Natural killer cell treated with Interleukin-12 subunit alpha and Interleukin-12 subunit beta and Interleukin-15 and Interleukin-18, amount 100 ng/mL, for 72 hours (primary cell): ENCODE results near the gene ODAM. TPM values are rescaled to one million over a fixed set of nuclear protein-coding genes. Genes with fewer than 3 reads are reported as not detected.
"Not testable (repeated sequence)": the region's sequence is repeated elsewhere in the genome, so short reads cannot be mapped to it uniquely, and the experiment has no call there.

Experiments
- ATAC-seq, 2 donors: fragments of 150-1000 bp; cut with Tn5 transposase in 1 of 2; sonication (Bioruptor Pico), chemical (Tn5 transposase) in 1 of 2; 2 replicates each; pipeline ENCODE4 v1.10.0; 2021
- DNase-seq: peaks from one replicate; pipeline ENCODE4 v3.0.0; 2022; ENCODE audit warnings: low spot score
- H3K27ac Mint-ChIP-seq, 2 donors: 1 replicate in 1 of 2; 2 replicates in 1 of 2; pipeline ENCODE4 v1.8.0; 2022; ENCODE audit warnings: mixed read lengths in 2 of 2, mild to moderate bottlenecking in 1 of 2, moderate library complexity in 1 of 2
- H3K27me3 Mint-ChIP-seq, 2 donors: 1 replicate in 1 of 2; 2 replicates in 1 of 2; pipeline ENCODE4 v1.8.0; 2022; ENCODE audit warnings: mixed read lengths in 2 of 2
- H3K36me3 Mint-ChIP-seq: one replicate; pipeline ENCODE4 v1.8.0; 2022; ENCODE audit warnings: mixed read lengths
- H3K4me1 Mint-ChIP-seq, 2 donors: 1 replicate in 1 of 2; 2 replicates in 1 of 2; pipeline ENCODE4 v1.8.0; 2022; ENCODE audit warnings: low read depth in 2 of 2, mixed read lengths in 2 of 2, mild to moderate bottlenecking in 1 of 2
- H3K4me3 Mint-ChIP-seq: one replicate; pipeline ENCODE4 v1.8.0; 2022; ENCODE audit warnings: mixed read lengths
- H3K9me3 Mint-ChIP-seq: 2 replicates; pipeline ENCODE4 v1.8.0; 2022; ENCODE audit warnings: mixed read lengths
- total RNA-seq, 2 donors: library from RNA; stranded (reverse); gene quantifications; one replicate each; pipeline ENCODE4 v1.2.3, GENCODE V29; 2022

Gene ODAM
- total RNA-seq, 2 donors from 2014 or later = not detected

- no peak overlapping the region for H3K4me3 Mint-ChIP-seq
- no peaks in the 10 kb centered on the region for H3K27me3 Mint-ChIP-seq
- no peaks in the 10 kb centered on the region for H3K36me3 Mint-ChIP-seq
- H3K27ac Mint-ChIP-seq = no peak overlapping the region
- no peaks in the 10 kb centered on the region for H3K4me1 Mint-ChIP-seq
- H3K9me3 Mint-ChIP-seq = no peaks in the 10 kb centered on the region
- DNase-seq (no peak), ATAC-seq (no peak)
Measured at GRCh38 chr4:70191647-70192046, 3.9 kb upstream of the ODAM start.

DNA sequence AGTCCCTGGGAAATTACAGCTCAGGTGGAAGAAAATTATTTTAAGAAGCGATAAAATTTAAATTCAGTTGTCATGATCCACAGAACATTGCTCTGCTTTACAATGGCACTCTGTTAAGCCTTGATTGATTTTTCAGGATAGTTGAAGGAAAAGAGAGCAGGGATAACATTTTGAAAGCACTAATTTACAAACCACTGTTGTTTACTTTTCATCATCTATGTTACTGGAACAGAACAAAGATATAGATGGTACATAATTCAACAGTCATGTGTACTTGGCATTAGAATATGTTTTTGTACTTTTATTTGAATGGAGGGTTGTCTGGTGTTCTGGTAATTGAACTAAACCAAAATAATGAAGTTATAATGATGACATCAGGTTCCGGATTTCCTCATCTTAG is 2.6 kb upstream of the ODAM start:
- DNase-seq = no peak
- no peaks in the 10 kb centered on the region for H3K4me1 Mint-ChIP-seq
- H3K36me3 Mint-ChIP-seq = no peaks in the 10 kb centered on the region
- H3K27me3 Mint-ChIP-seq = no peaks in the 10 kb centered on the region
- H3K9me3 Mint-ChIP-seq = no peaks in the 10 kb centered on the region
- ATAC-seq = no peak
- no peak overlapping the region for H3K4me3 Mint-ChIP-seq
- H3K27ac Mint-ChIP-seq = no peak overlapping the region

DNA sequence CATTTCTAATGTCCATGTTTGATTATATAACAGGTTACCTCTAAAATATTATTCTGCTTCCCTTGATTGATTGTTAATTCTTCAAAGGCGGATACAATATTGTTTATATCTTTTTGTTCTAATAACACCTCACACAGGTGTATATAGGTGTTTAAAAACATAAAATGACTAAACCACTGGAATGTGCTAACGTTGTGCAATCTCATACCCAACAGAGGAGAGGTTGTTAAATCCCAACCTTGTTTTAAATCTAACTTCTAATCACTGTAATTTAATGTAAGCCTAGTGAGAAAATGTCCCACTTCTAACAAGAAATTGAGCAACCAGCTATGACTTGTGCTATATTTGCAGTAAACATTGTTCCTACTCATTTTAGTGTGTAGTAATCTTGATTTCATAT is 1.3 kb downstream of the ODAM start:
- no peaks in the 10 kb centered on the region for H3K9me3 Mint-ChIP-seq
- H3K27me3 Mint-ChIP-seq = no peaks in the 10 kb centered on the region
- no peak overlapping the region for H3K27ac Mint-ChIP-seq
- H3K4me3 Mint-ChIP-seq = no peak overlapping the region
- DNase-seq = no peak
- no peaks in the 10 kb centered on the region for H3K4me1 Mint-ChIP-seq
- no peak for ATAC-seq
- H3K36me3 Mint-ChIP-seq = no peaks in the 10 kb centered on the region

DNA sequence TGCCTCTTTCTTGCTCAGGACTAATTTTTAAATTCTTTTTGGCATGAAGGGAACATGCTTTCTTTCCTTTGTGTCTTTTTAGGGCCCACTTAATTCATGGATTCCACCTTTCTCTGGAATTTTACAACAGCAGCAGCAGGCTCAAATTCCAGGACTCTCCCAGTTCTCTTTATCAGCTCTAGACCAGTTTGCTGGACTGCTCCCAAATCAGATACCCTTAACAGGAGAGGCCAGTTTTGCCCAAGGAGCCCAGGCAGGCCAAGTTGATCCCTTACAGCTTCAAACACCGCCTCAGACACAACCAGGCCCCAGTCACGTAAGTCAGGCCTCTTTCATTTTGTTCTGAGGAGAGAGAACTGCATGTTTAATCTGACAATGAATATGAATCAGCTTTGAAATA is 2.3 kb downstream of the ODAM start:
- no peak for ATAC-seq
- DNase-seq = no peak
- no peak overlapping the region for H3K27ac Mint-ChIP-seq
- no peaks in the 10 kb centered on the region for H3K4me1 Mint-ChIP-seq
- H3K9me3 Mint-ChIP-seq = no peaks in the 10 kb centered on the region
- no peaks in the 10 kb centered on the region for H3K27me3 Mint-ChIP-seq
- H3K36me3 Mint-ChIP-seq = no peaks in the 10 kb centered on the region
- no peak overlapping the region for H3K4me3 Mint-ChIP-seq

- H3K27ac Mint-ChIP-seq = no peak overlapping the region
Measured at GRCh38 chr4:70203601-70204000, 8.1 kb downstream of the ODAM start.

GRCh38 chr4:70212752-70213151 is 17.2 kb downstream of the ODAM start:
- not testable (repeated sequence) for H3K36me3 Mint-ChIP-seq, H3K27ac Mint-ChIP-seq, H3K27me3 Mint-ChIP-seq, H3K9me3 Mint-ChIP-seq, ATAC-seq, DNase-seq, H3K4me3 Mint-ChIP-seq, H3K4me1 Mint-ChIP-seq

More at GRCh38 chr4:70203601-70204000, 8.1 kb downstream of the ODAM start:
- H3K9me3 Mint-ChIP-seq = peaks cover 4% of the 10 kb centered on the region
- no peaks in the 10 kb centered on the region for H3K27me3 Mint-ChIP-seq
- no peak for DNase-seq
- no peak for ATAC-seq
- no peaks in the 10 kb centered on the region for H3K36me3 Mint-ChIP-seq
- no peaks in the 10 kb centered on the region for H3K4me1 Mint-ChIP-seq
- H3K4me3 Mint-ChIP-seq = no peak overlapping the region

GRCh38 chr4:70216109-70216508 is 20.6 kb downstream of the ODAM start:
- ATAC-seq, H3K4me1 Mint-ChIP-seq, H3K4me3 Mint-ChIP-seq, H3K36me3 Mint-ChIP-seq, H3K9me3 Mint-ChIP-seq, H3K27ac Mint-ChIP-seq, H3K27me3 Mint-ChIP-seq, DNase-seq: not testable (repeated sequence)

GRCh38 chr4:70216550-70216949 is 21.0 kb downstream of the ODAM start:
- not testable (repeated sequence) for DNase-seq, H3K27me3 Mint-ChIP-seq, ATAC-seq, H3K4me3 Mint-ChIP-seq, H3K9me3 Mint-ChIP-seq, H3K27ac Mint-ChIP-seq, H3K36me3 Mint-ChIP-seq, H3K4me1 Mint-ChIP-seq

GRCh38 chr4:70221389-70221788 is 25.9 kb downstream of the ODAM start:
- not testable (repeated sequence) for DNase-seq, H3K27ac Mint-ChIP-seq, H3K4me3 Mint-ChIP-seq, H3K9me3 Mint-ChIP-seq, H3K36me3 Mint-ChIP-seq, ATAC-seq, H3K4me1 Mint-ChIP-seq, H3K27me3 Mint-ChIP-seq

GRCh38 chr4:70221818-70222217 is 26.3 kb downstream of the ODAM start:
- H3K4me1 Mint-ChIP-seq, H3K36me3 Mint-ChIP-seq, H3K27me3 Mint-ChIP-seq, H3K27ac Mint-ChIP-seq, ATAC-seq, DNase-seq, H3K4me3 Mint-ChIP-seq, H3K9me3 Mint-ChIP-seq: not testable (repeated sequence)

GRCh38 chr4:70225824-70226223 is 30.3 kb downstream of the ODAM start, which contains the start of gene FDCSP:
FDCSP (plus strand) TSS chr4:70226124; CDS start chr4:70231195, 5,071 bp downstream.
- Mint-ChIP-seq H3K4me1 (no peaks in the 10 kb centered on the region), H3K36me3 (no peaks in the 10 kb centered on the region), H3K4me3 (no peak within 1 kb of the TSS), H3K27ac (no peak within 1 kb of the TSS), H3K27me3 (no peaks in the 10 kb centered on the region), H3K9me3 (peaks cover 9% of the 10 kb centered on the region)
- DNase-seq = no peak
- ATAC-seq = no peak

GRCh38 chr4:70236125-70236524 is 40.6 kb downstream of the ODAM start:
- H3K9me3 Mint-ChIP-seq = no peaks in the 10 kb centered on the region
- no peak overlapping the region for H3K27ac Mint-ChIP-seq
- no peaks in the 10 kb centered on the region for H3K27me3 Mint-ChIP-seq
- no peaks in the 10 kb centered on the region for H3K4me1 Mint-ChIP-seq
- no peak overlapping the region for H3K4me3 Mint-ChIP-seq
- ATAC-seq = no peak
- H3K36me3 Mint-ChIP-seq = no peaks in the 10 kb centered on the region
- no peak for DNase-seq

- ATAC-seq (no peak), DNase-seq (no peak)
- H3K36me3 Mint-ChIP-seq = no peaks in the 10 kb centered on the region
- no peak overlapping the region for H3K27ac Mint-ChIP-seq
- no peaks in the 10 kb centered on the region for H3K9me3 Mint-ChIP-seq
- H3K4me3 Mint-ChIP-seq = no peak overlapping the region
- no peaks in the 10 kb centered on the region for H3K27me3 Mint-ChIP-seq
- no peaks in the 10 kb centered on the region for H3K4me1 Mint-ChIP-seq
Measured at GRCh38 chr4:70239131-70239883, 43.8 kb downstream of the ODAM start.

DNA sequence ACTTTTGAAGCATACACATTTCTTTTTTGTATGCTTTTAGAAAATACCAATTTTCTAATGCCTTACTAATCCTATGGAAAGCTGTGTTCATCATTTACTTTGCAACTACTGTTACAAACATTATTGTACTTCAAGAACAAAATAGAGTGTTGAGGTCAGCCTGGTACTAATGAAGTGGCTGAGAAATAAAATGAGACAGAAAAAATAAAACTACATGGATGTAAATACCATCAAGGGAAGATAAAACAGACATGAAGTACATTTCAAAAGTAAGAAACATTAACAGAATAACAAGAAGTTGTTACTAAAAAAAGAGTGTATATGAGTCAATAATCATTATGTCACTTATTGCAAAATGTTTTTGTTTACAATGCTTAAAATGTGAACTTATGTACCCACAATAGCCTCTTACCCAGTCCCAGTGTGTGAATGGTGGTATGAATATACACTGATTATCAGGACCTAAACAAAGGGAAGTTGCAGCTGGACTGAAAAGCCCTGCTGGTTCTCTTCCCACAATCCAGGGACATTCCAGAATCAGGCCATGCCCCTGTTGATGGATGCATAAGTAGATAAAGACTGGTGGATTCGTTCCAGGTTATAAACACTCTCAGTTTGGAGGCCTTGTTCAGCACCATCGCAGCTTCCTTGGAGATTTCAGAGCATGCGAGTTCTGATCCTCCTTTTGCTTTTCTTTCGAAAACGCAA is 44.5 kb downstream of the ODAM start:
- Mint-ChIP-seq H3K9me3 (no peaks in the 10 kb centered on the region), H3K4me1 (no peaks in the 10 kb centered on the region), H3K27ac (no peak overlapping the region), H3K36me3 (no peaks in the 10 kb centered on the region), H3K27me3 (no peaks in the 10 kb centered on the region), H3K4me3 (no peak overlapping the region)
- no peak for ATAC-seq
- DNase-seq = no peak
